ENCODE data around the gene ARID4A. TPM values are rescaled to one million over a fixed set of nuclear protein-coding genes. Genes with fewer than 3 reads are reported as not detected.

The ARID4A gene
- total and polyA plus RNA-seq, 2 of the 13 experiments (the other 11 are each of a cell fraction or from before 2014, with no cell fraction given), result 7.2 to 9.7 TPM

- TF ChIP-seq HNF1B (CRISPR knock-in tag; IDR thresholded peaks at IDR 0.05) (peak; percentile 83), POLR2G (IDR thresholded peaks at IDR 0.05; ENCODE audit: low read depth, low read length) (peak; percentile 46; the same call in 1 of the 2 replicates), ZSCAN21 (CRISPR knock-in tag; IDR thresholded peaks at IDR 0.05; ENCODE audit: borderline replicate concordance) (peak; percentile 91), PPARG (CRISPR knock-in tag; conservative IDR thresholded peaks at IDR 0.05) (peak; percentile 55; the same call in 1 of the 2 replicates), EZH2 (conservative IDR thresholded peaks at IDR 0.05; ENCODE audit: low read depth, low read length) (no peak), CTCF (CRISPR knock-in tag; IDR thresholded peaks at IDR 0.05) (peak; percentile 77), DPF2 (CRISPR knock-in tag; IDR thresholded peaks at IDR 0.05; ENCODE audit: borderline replicate concordance, low read depth) (peak; percentile 58; the same call in 1 of the 2 replicates), FOXK2 (IDR thresholded peaks at IDR 0.05) (peak; percentile 58), PBX3 (CRISPR knock-in tag; IDR thresholded peaks at IDR 0.05; ENCODE audit: borderline replicate concordance) (no peak), ARID3A (IDR thresholded peaks at IDR 0.05; ENCODE audit: low read depth, low read length) (peak; percentile 97), PHF21A (CRISPR knock-in tag; IDR thresholded peaks at IDR 0.05) (peak; percentile 55; the same call in 1 of the 2 replicates), ZNF672 (CRISPR knock-in tag; IDR thresholded peaks at IDR 0.05) (no peak), FOXJ3 (CRISPR knock-in tag; IDR thresholded peaks at IDR 0.05; ENCODE audit: borderline replicate concordance) (peak; percentile 79; the same call in 1 of the 2 replicates), HNF4A (CRISPR knock-in tag; IDR thresholded peaks at IDR 0.05) (peak; percentile 93), POLR2A (IDR thresholded peaks at IDR 0.05; ENCODE audit: insufficient read depth in 1 of 2, low read depth in 2 of 2, low read length in 2 of 2) (peak; percentile 50 to 51; a peak in 3 of 4 replicates), KLF13 (CRISPR knock-in tag; IDR thresholded peaks at IDR 0.05) (no peak), HNRNPL (IDR thresholded peaks at IDR 0.05; ENCODE audit: low read depth, low read length) (no peak), SOX6 (IDR thresholded peaks at IDR 0.05) (no peak), SOX6 (CRISPR knock-in tag; IDR thresholded peaks at IDR 0.05) (peak; percentile 72; the same call in 1 of the 2 replicates)
- TF ChIP-seq, protein P1, sequence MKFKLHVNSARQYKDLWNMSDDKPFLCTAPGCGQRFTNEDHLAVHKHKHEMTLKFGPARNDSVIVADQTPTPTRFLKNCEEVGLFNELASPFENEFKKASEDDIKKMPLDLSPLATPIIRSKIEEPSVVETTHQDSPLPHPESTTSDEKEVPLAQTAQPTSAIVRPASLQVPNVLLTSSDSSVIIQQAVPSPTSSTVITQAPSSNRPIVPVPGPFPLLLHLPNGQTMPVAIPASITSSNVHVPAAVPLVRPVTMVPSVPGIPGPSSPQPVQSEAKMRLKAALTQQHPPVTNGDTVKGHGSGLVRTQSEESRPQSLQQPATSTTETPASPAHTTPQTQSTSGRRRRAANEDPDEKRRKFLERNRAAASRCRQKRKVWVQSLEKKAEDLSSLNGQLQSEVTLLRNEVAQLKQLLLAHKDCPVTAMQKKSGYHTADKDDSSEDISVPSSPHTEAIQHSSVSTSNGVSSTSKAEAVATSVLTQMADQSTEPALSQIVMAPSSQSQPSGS (CRISPR knock-in tag; IDR thresholded peaks at IDR 0.05), result peak; percentile 40; the same call in 1 of the 2 replicates
- TF ChIP-seq, protein P2, sequence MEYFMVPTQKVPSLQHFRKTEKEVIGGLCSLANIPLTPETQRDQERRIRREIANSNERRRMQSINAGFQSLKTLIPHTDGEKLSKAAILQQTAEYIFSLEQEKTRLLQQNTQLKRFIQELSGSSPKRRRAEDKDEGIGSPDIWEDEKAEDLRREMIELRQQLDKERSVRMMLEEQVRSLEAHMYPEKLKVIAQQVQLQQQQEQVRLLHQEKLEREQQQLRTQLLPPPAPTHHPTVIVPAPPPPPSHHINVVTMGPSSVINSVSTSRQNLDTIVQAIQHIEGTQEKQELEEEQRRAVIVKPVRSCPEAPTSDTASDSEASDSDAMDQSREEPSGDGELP (IDR thresholded peaks at IDR 0.05; ENCODE audit: borderline replicate concordance, low read depth), result no peak
Observed at GRCh38 chr14:58272588-58273372, 25.6 kb upstream of the ARID4A start (continued).

All from HepG2 (cell line).